Measurements from ENCODE around the gene FGF1.
A peak's percentile ranks its signal among the peaks of the same experiment; 100 is the strongest.

Gene FGF1

GRCh38 chr5:142611154-142611553 lies 74.7 kb downstream of the FGF1 start:
- peak; percentile 40 for DNase-seq (ENCODE audit: low spot score)

- no peak for DNase-seq (ENCODE audit: low spot score)
Observed at GRCh38 chr5:142610176-142611001, 75.5 kb downstream of the FGF1 start.

GRCh38 chr5:142609142-142609541 lies 76.7 kb downstream of the FGF1 start:
- no peak for DNase-seq (ENCODE audit: low spot score)

GRCh38 chr5:142608081-142608480 lies 77.8 kb downstream of the FGF1 start:
- DNase-seq (ENCODE audit: low spot score): no peak

- DNase-seq (ENCODE audit: low spot score): no peak
Observed at GRCh38 chr5:142605611-142606010, 80.3 kb downstream of the FGF1 start.

GRCh38 chr5:142602720-142603245 lies 83.1 kb downstream of the FGF1 start:
- no peak for DNase-seq (ENCODE audit: low spot score)

- DNase-seq (ENCODE audit: low spot score): no peak
Observed at GRCh38 chr5:142601432-142601831, 84.5 kb downstream of the FGF1 start.

- peak; percentile 9 for DNase-seq (ENCODE audit: low spot score)
Observed at GRCh38 chr5:142600611-142601358, 85.1 kb downstream of the FGF1 start.

GRCh38 chr5:142600092-142600491 lies 85.8 kb downstream of the FGF1 start:
- no peak for DNase-seq (ENCODE audit: low spot score)

GRCh38 chr5:142598338-142598700 lies 87.6 kb downstream of the FGF1 start:
- DNase-seq (ENCODE audit: low spot score): no peak

- DNase-seq (ENCODE audit: low spot score): peak; percentile 12
Observed at GRCh38 chr5:142597546-142598337, 88.1 kb downstream of the FGF1 start.

GRCh38 chr5:142597025-142597424 lies 88.9 kb downstream of the FGF1 start:
- no peak for DNase-seq (ENCODE audit: low spot score)

- DNase-seq (ENCODE audit: low spot score): no peak
Observed at GRCh38 chr5:142592365-142592764, 93.5 kb downstream of the FGF1 start.

GRCh38 chr5:142590451-142591231 lies 95.2 kb downstream of the FGF1 start:
- DNase-seq (ENCODE audit: low spot score): no peak

GRCh38 chr5:142589720-142590119 lies 96.2 kb downstream of the FGF1 start:
- DNase-seq (ENCODE audit: low spot score): no peak

- no peak for DNase-seq (ENCODE audit: low spot score)
Observed at GRCh38 chr5:142587354-142587965, 98.4 kb downstream of the FGF1 start.

- no peak for DNase-seq (ENCODE audit: low spot score)
Observed at GRCh38 chr5:142586552-142586951, 99.3 kb downstream of the FGF1 start.

- no peak for DNase-seq (ENCODE audit: low spot score)
Observed at GRCh38 chr5:142585451-142585850, 100.4 kb downstream of the FGF1 start.

GRCh38 chr5:142584891-142585290 lies 101.0 kb downstream of the FGF1 start:
- DNase-seq (ENCODE audit: low spot score): no peak

GRCh38 chr5:142578161-142578830 lies 107.6 kb downstream of the FGF1 start:
- no peak for DNase-seq (ENCODE audit: low spot score)

GRCh38 chr5:142576804-142577203 lies 109.1 kb downstream of the FGF1 start:
- no peak for DNase-seq (ENCODE audit: low spot score)

All from COLO829 (cell line).